Ammon's horn (tissue), 1 donor: ENCODE results near the gene FOXA3.

Experiments
- DNase-seq: peaks from one replicate; pipeline ENCODE4 v3.0.0-alpha.2; 2016; ENCODE audit warnings: low spot score

The FOXA3 gene

GRCh38 chr19:45874620-45874966, 10.5 kb downstream of the FOXA3 start:
- no peak for DNase-seq

GRCh38 chr19:45876161-45876410, 12.0 kb downstream of the FOXA3 start:
- DNase-seq, result no peak

GRCh38 chr19:45876411-45877197, 12.5 kb downstream of the FOXA3 start:
- no peak for DNase-seq

GRCh38 chr19:45878043-45878794, 14.1 kb downstream of the FOXA3 start:
- DNase-seq, result no peak

- DNase-seq, result no peak
Measured at GRCh38 chr19:45879055-45879454, 14.9 kb downstream of the FOXA3 start.

- DNase-seq, result no peak
Measured at GRCh38 chr19:45879971-45880370, 15.8 kb downstream of the FOXA3 start.

- no peak for DNase-seq
Measured at GRCh38 chr19:45881082-45881908, 17.2 kb downstream of the FOXA3 start.

GRCh38 chr19:45881909-45882528, 17.9 kb downstream of the FOXA3 start:
- no peak for DNase-seq

GRCh38 chr19:45882652-45883585, 18.8 kb downstream of the FOXA3 start:
- DNase-seq, result peak; percentile 70

GRCh38 chr19:45883586-45883880, 19.4 kb downstream of the FOXA3 start:
- DNase-seq, result no peak

- no peak for DNase-seq
Measured at GRCh38 chr19:45883881-45884681, 20.0 kb downstream of the FOXA3 start.

GRCh38 chr19:45884682-45885555, 20.8 kb downstream of the FOXA3 start:
- DNase-seq, result no peak

GRCh38 chr19:45885556-45886426, 21.7 kb downstream of the FOXA3 start, which contains the start of gene IRF2BP1:
IRF2BP1 (minus strand) TSS chr19:45886141; CDS start chr19:45885774, 367 bp downstream.
- peak; percentile 94 for DNase-seq

- DNase-seq, result peak; percentile 94
Measured at GRCh38 chr19:45886427-45887199, 22.5 kb downstream of the FOXA3 start.

- DNase-seq, result no peak
Measured at GRCh38 chr19:45887200-45887710, 23.1 kb downstream of the FOXA3 start.

- DNase-seq, result no peak
Measured at GRCh38 chr19:45889210-45889885, 25.2 kb downstream of the FOXA3 start.

GRCh38 chr19:45890877-45891276, 26.8 kb downstream of the FOXA3 start:
- no peak for DNase-seq
